ENCODE data around the gene SYT7.

DNA sequence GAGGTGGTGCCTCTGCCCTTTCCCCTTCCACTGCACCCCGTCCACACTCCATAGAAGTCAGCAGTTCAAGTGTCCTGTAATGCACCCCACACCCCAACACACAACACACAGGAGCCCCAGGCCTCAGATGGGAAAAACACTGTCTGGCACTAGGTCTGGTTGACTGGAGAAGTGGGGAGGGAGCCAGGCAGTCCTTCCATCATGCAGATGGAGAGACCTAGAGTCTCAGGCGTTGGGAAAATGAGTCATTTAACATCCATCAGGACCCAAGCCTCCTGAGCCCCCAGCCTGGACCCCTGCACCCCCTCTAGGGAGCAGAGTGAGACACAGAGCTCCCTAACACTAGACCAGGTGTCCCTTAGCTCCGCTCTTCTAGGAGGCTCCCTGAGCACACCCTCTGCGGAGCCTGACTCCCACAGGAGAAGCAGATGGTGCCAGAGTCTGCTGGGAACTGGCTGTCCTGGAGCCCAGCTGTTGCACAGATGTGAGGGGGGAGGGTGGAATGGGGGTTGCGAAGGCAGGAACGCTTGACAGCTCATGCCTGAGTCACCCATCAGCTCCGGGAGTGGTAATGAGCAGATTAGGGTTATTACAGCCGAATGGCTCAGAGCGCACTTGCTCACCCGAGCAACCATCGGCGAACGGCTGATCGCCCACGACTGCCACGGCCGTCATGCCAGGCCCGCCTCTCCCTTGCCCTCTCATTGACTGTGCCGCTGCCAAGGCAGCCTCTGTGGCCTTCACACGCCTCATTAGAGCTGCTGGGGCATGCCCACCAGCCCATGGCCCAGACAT, 22.1 kb upstream of the SYT7 start:
- TF ChIP-seq EZH2 (IDR thresholded peaks at IDR 0.05; ENCODE audit: insufficient read depth, poor library complexity, severe bottlenecking) (no peak), EZH2phosphoT487 (IDR thresholded peaks at IDR 0.05; ENCODE audit: insufficient read depth, low read depth) (no peak)
